ENCODE measurements around the gene CNGA2. TPM values are rescaled to one million over a fixed set of nuclear protein-coding genes. Genes with fewer than 3 reads are reported as not detected.
A peak's percentile ranks its signal among the peaks of the same experiment; 100 is the strongest.
"Not testable (repeated sequence)": the region's sequence is repeated elsewhere in the genome, so short reads cannot be mapped to it uniquely, and the experiment has no call there.

The CNGA2 gene
- total RNA-seq, 4 donors from 2014 or later, result not detected

GRCh38 chrX:151694661-151695582 is 39.6 kb upstream of the CNGA2 start, which contains the start of gene PRRG3:
PRRG3 (plus strand) TSS chrX:151695458; CDS start chrX:151698815, 3,357 bp downstream.
- peak within 1 kb of the TSS in 2 of 4 donors; percentile 24 to 43 for H3K27ac ChIP-seq
- H3K4me3 ChIP-seq, result peak within 1 kb of the TSS in 1 of 2 donors; percentile 43
- no CpG with 5 or more reads among the region's 100 CpGs for WGBS, 2 donors (ENCODE audit: low coverage in 1 of 2)

DNA sequence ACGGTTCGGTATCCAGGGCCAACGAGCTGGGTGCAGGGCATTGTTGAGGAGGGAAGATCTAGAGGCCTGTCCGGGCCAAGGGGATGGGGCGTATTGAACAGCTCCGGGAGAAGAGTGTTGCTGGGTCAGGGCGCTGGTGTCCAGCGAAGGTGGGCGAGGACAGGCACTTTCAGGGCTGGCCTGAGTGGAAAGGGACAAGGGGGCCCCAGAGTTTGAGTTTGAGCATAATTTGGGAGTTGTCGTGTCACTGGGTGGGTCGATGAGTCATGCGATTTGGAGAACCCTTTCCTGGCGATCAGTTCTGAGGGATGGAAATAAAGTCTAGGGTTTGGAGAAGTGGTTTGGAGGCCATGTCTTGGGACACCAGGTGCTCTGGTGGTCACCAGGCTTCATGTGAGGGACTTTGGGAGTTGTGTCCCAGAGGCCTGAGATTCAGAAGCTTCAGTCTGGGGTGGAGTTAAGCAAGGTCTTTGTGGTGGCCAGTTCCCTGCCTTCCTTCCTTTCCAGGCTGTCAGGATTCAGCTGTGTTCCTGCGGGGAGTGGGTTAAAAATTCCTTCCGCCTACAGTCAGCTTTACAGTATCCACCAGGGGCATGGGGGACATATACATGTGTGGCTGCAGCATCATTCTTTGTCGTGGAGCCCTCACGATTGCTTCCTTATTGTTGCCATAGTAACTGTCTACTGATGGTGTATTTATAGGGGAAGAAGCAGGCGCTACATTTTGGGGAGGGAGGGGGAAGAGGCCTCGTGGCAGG is 38.8 kb upstream of the CNGA2 start:
- Histone ChIP-seq H3K4me1 (peaks cover 0 to 5% (median 0%) of the 10 kb centered on the region in 3 donors), H3K27ac (peak overlapping the region in 2 of 4 donors; percentile 24 to 43), H3K4me3 (peak overlapping the region in 1 of 2 donors; percentile 43)

More at GRCh38 chrX:151694661-151695582, 39.6 kb upstream of the CNGA2 start, which contains the start of gene PRRG3:
- H3K9me3 ChIP-seq, result no peaks in the 10 kb centered on the region
- TF ChIP-seq EP300 (IDR thresholded peaks at IDR 0.05), result no peak
- TF ChIP-seq CTCF (IDR thresholded peaks at IDR 0.05), result no peak
- no peak for TF ChIP-seq POLR2AphosphoS5 (IDR thresholded peaks at IDR 0.05)
- TF ChIP-seq POLR2A (IDR thresholded peaks at IDR 0.05), result no peak
- no peak for ATAC-seq
- H3K4me1 ChIP-seq, result peaks cover 0 to 5% (median 0%) of the 10 kb centered on the region in 3 donors
- H3K27me3 ChIP-seq, result peaks cover 14% of the 10 kb centered on the region
- no peaks in the 10 kb centered on the region for H3K36me3 ChIP-seq

DNA sequence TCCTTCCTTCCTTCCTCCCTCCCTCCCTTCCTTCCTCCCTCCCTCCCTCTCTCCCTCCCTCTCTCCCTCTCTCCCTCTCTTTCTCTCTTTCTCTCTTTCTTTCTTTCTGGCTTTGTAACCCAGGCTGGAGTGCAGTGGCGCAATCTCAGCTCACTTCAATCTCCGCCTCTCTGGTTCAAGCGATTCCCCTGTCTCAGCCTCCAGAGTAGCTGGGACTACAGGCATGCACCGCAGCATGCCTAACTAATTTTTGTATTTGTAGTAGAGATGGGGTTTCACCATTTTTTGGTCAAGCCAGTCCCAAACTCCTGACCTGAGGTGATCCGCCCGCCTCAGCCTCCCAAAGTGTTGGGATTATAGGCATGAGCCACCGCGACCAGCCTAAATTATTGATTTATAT is 37.5 kb upstream of the CNGA2 start:
- H3K9me3 ChIP-seq, H3K36me3 ChIP-seq, H3K4me1 ChIP-seq, ATAC-seq, H3K4me3 ChIP-seq: not testable (repeated sequence)
- H3K27me3 ChIP-seq, result peaks cover 14% of the 10 kb centered on the region
- WGBS, 2 donors (ENCODE audit: low coverage in 1 of 2), result 76 to 100% methylated on average over 2 to 4 of the region's 8 CpGs
- H3K27ac ChIP-seq, result peak overlapping the region in 1 of 4 donors; percentile 19

More for the DNA sequence above, 38.8 kb upstream of the CNGA2 start:
- no peaks in the 10 kb centered on the region for H3K36me3 ChIP-seq
- no peaks in the 10 kb centered on the region for H3K9me3 ChIP-seq
- TF ChIP-seq POLR2AphosphoS5 (IDR thresholded peaks at IDR 0.05) (no peak), CTCF (IDR thresholded peaks at IDR 0.05) (no peak), EP300 (IDR thresholded peaks at IDR 0.05) (no peak), POLR2A (IDR thresholded peaks at IDR 0.05) (no peak)
- peaks cover 14% of the 10 kb centered on the region for H3K27me3 ChIP-seq
- ATAC-seq, result no peak
- 30% methylated on average over 10 of the region's 19 CpGs; no CpG with 5 or more reads in 1 of the 2 donors for WGBS, 2 donors (ENCODE audit: low coverage in 1 of 2)

DNA sequence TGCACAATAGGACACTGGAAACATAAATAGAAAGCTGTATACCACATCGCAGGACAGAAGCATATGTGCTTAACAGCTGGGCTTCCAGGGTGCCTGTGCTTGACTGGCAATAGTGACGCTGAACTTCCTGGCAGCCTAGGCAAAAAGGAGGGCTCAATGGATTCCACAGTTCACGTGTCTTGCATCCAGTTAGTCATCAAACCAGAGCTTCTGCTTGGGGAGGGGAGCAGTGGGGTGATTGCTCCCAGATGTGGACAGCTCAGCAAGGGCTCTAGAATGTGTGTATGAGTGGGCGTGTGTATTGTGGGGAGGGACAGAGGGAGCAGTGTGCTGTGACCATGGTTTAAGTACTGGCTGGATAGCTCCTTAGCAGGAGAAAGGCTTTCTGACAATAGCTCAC is 37.0 kb upstream of the CNGA2 start:
- TF ChIP-seq POLR2A (IDR thresholded peaks at IDR 0.05) (no peak), CTCF (IDR thresholded peaks at IDR 0.05) (no peak), EP300 (IDR thresholded peaks at IDR 0.05) (no peak), POLR2AphosphoS5 (IDR thresholded peaks at IDR 0.05) (no peak)
- Histone ChIP-seq H3K27me3 (peaks cover 14% of the 10 kb centered on the region), H3K4me1 (peaks cover 0 to 5% (median 0%) of the 10 kb centered on the region in 3 donors), H3K36me3 (no peaks in the 10 kb centered on the region), H3K4me3 (no peak overlapping the region), H3K9me3 (no peaks in the 10 kb centered on the region), H3K27ac (peak overlapping the region in 1 of 4 donors; percentile 19)
- peak; percentile 63 for ATAC-seq
- 40% methylated on average over 2 of the region's 4 CpGs; no CpG with 5 or more reads in 1 of the 2 donors for WGBS, 2 donors (ENCODE audit: low coverage in 1 of 2)

DNA sequence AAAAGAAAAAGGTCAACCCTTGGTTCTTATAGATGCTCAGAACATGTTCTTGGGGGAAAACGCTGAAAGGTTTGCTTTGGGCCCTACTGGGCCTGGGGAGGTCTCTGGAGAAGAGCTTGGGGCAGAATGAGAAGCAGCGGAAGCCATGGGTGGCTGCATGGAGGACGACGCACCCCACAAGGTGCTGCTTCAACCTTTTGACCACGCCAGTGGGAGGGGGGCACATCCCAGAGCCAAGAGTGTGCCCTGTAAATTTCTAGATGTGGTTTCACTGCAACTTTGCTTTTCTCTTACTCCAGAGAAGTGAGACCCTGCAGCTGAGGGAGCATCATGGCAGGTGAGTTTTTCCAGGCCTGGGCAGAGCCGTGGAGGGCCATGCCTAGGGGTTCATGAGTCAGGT is 36.1 kb upstream of the CNGA2 start:
- no peak overlapping the region for H3K27ac ChIP-seq
- no peak overlapping the region for H3K4me3 ChIP-seq
- peaks cover 14% of the 10 kb centered on the region for H3K27me3 ChIP-seq
- H3K36me3 ChIP-seq, result no peaks in the 10 kb centered on the region
- ATAC-seq, result no peak
- H3K9me3 ChIP-seq, result no peaks in the 10 kb centered on the region
- peaks cover 0 to 5% (median 0%) of the 10 kb centered on the region in 3 donors for H3K4me1 ChIP-seq
- TF ChIP-seq POLR2AphosphoS5 (IDR thresholded peaks at IDR 0.05) (no peak), CTCF (IDR thresholded peaks at IDR 0.05) (no peak), POLR2A (IDR thresholded peaks at IDR 0.05) (no peak), EP300 (IDR thresholded peaks at IDR 0.05) (no peak)
- WGBS, 2 donors (ENCODE audit: low coverage in 1 of 2), result 60% methylated on average over 2 of the region's 6 CpGs; no CpG with 5 or more reads in 1 of the 2 donors

Data from gastroesophageal sphincter (tissue), 4 donors.